Left ventricle myocardium superior (tissue), 1 donor: Measurements from ENCODE around the gene CRTAC1. TPM values are rescaled to one million over a fixed set of nuclear protein-coding genes. Genes with fewer than 3 reads are reported as not detected.

Source experiments
- ATAC-seq: fragments of 200-7000 bp; cut with Tn5 transposase; one replicate; pipeline ENCODE4 v1.9.1; 2020; ENCODE audit warnings: mild to moderate bottlenecking, moderate library complexity
- DNase-seq: peaks from one replicate; pipeline ENCODE4 v3.0.0-alpha.2; 2020
- intact Hi-C: fragments of 100-400 bp; cut with micrococcal nuclease; formaldehyde crosslinking; loops from one replicate; pipeline ENCODE4 v1.11.0; 2022
- total RNA-seq: library from RNA; stranded (reverse); fragmentation: NEBNext Ultra II Directional; extraction: Animal tissue kit (Norgen Biotek cat#: 25700); gene quantifications from one replicate; pipeline ENCODE4 v1.2.1, GENCODE V29; 2021
- donor health status: DM: no; HTN: yes; CAD: no; lungs with severe emphysema.

Gene CRTAC1
- total RNA-seq, 1 donor from 2014 or later, result 1.6 TPM

- intact Hi-C loops, result no loop called here
- DNase-seq (no peak), ATAC-seq (no peak)
These were observed 144.1 kb downstream of the CRTAC1 start for GRCh38 chr10:97886286-97886685.

- ATAC-seq, result no peak
- no peak for DNase-seq
- intact Hi-C loops, result no loop called here
These were observed 147.3 kb downstream of the CRTAC1 start for GRCh38 chr10:97883092-97883485.

GRCh38 chr10:97882142-97883091 lies 148.0 kb downstream of the CRTAC1 start:
- intact Hi-C loops, result no loop called here
- DNase-seq (no peak), ATAC-seq (no peak)

GRCh38 chr10:97880109-97880508 lies 150.3 kb downstream of the CRTAC1 start:
- DNase-seq, result no peak
- no peak for ATAC-seq
- intact Hi-C loops, result no loop called here

- ATAC-seq (no peak), DNase-seq (no peak)
- intact Hi-C loops, result no loop called here
These were observed 151.2 kb downstream of the CRTAC1 start for GRCh38 chr10:97879241-97879640.

GRCh38 chr10:97876402-97876801 lies 154.0 kb downstream of the CRTAC1 start:
- no peak for DNase-seq
- no peak for ATAC-seq
- intact Hi-C loops, result no loop called here

- intact Hi-C loops, result no loop called here
- no peak for DNase-seq
- ATAC-seq, result peak; percentile 53
These were observed 155.0 kb downstream of the CRTAC1 start for GRCh38 chr10:97875391-97875790.

GRCh38 chr10:97874332-97874731 lies 156.1 kb downstream of the CRTAC1 start:
- ATAC-seq (no peak), DNase-seq (no peak)
- intact Hi-C loops, result no loop called here

GRCh38 chr10:97873569-97873968 lies 156.9 kb downstream of the CRTAC1 start:
- ATAC-seq (no peak), DNase-seq (no peak)
- intact Hi-C loops, result no loop called here

- intact Hi-C loops, result no loop called here
- no peak for ATAC-seq
- no peak for DNase-seq
These were observed 159.4 kb downstream of the CRTAC1 start for GRCh38 chr10:97870990-97871389.

GRCh38 chr10:97869091-97870042 lies 161.1 kb downstream of the CRTAC1 start:
- intact Hi-C loops, result no loop called here
- ATAC-seq (peak; percentile 98), DNase-seq (peak; percentile 84)

- DNase-seq, result no peak
- intact Hi-C loops, result no loop called here
- ATAC-seq, result no peak
These were observed 162.2 kb downstream of the CRTAC1 start for GRCh38 chr10:97868134-97868685.

- no peak for ATAC-seq
- intact Hi-C loops, result no loop called here
- no peak for DNase-seq
These were observed 163.1 kb downstream of the CRTAC1 start for GRCh38 chr10:97867220-97867800.

GRCh38 chr10:97866524-97867219 lies 163.7 kb downstream of the CRTAC1 start:
- ATAC-seq (no peak), DNase-seq (no peak)
- intact Hi-C loops, result no loop called here

GRCh38 chr10:97865488-97865887 lies 164.9 kb downstream of the CRTAC1 start:
- intact Hi-C loops, result no loop called here
- no peak for ATAC-seq

GRCh38 chr10:97863808-97864207 lies 166.6 kb downstream of the CRTAC1 start:
- DNase-seq (no peak), ATAC-seq (no peak)
- intact Hi-C loops, result no loop called here

More at GRCh38 chr10:97865488-97865887, 164.9 kb downstream of the CRTAC1 start:
- no peak for DNase-seq

GRCh38 chr10:97861924-97862323 lies 168.5 kb downstream of the CRTAC1 start:
- ATAC-seq (peak; percentile 12), DNase-seq (no peak)
- intact Hi-C loops, result no loop called here

- ATAC-seq (peak; percentile 21), DNase-seq (no peak)
- intact Hi-C loops, result no loop called here
These were observed 169.2 kb downstream of the CRTAC1 start for GRCh38 chr10:97861097-97861750.
